Neural cell (in vitro differentiated cells): ENCODE data around the gene TMEM61. TPM values are rescaled to one million over a fixed set of nuclear protein-coding genes. Genes with fewer than 3 reads are reported as not detected.
A peak's percentile ranks its signal among the peaks of the same experiment; 100 is the strongest.

ENCODE experiments used
- H2AFZ ChIP-seq: fragments of 200-600, 300-800 bp; sonication (generic), shearing (Covaris generic); 2 replicates; pipeline ENCODE4 v1.6.0; 2014; ENCODE audit warnings: low read depth, mild to moderate bottlenecking, antibody characterized with exemption, low read length, moderate library complexity
- H3F3A ChIP-seq: fragments of 200-600 bp; shearing (Covaris generic); 2 replicates; pipeline ENCODE4 v1.6.1; 2016; ENCODE audit warnings: mild to moderate bottlenecking, moderate library complexity, mixed read lengths, antibody characterized with exemption, low read length; ENCODE audit not compliant: insufficient read depth, poor library complexity, severe bottlenecking
- H3K27ac ChIP-seq: fragments of 200-600, 300-800 bp; sonication (generic), shearing (Covaris generic); 2 replicates; pipeline ENCODE4 v1.5.1; 2014; ENCODE audit warnings: mild to moderate bottlenecking, low read length, moderate library complexity
- H3K27me3 ChIP-seq: fragments of 300-800, 200-600 bp; sonication (generic), shearing (Covaris generic); 2 replicates; pipeline ENCODE4 v1.6.0; 2014; ENCODE audit warnings: mild to moderate bottlenecking, low read depth, low read length, moderate library complexity; ENCODE audit not compliant: insufficient read depth
- H3K36me3 ChIP-seq: fragments of 300-800, 200-600 bp; sonication (generic), shearing (Covaris generic); 2 replicates; pipeline ENCODE4 v1.5.1; 2014; ENCODE audit warnings: mild to moderate bottlenecking, antibody characterized with exemption, low read length, moderate library complexity; ENCODE audit not compliant: insufficient read depth
- H3K4me2 ChIP-seq: fragments of 300-800, 200-600 bp; sonication (generic), shearing (Covaris generic); 2 replicates; pipeline ENCODE4 v1.6.0; 2014; ENCODE audit warnings: mild to moderate bottlenecking, low read length
- H3K4me3 ChIP-seq: fragments of 300-800, 200-600 bp; sonication (generic), shearing (Covaris generic); 2 replicates; pipeline ENCODE4 v1.5.1; 2014; ENCODE audit warnings: mild to moderate bottlenecking, low read length, moderate library complexity
- H3K79me2 ChIP-seq: fragments of 200-600 bp; shearing (Covaris generic); replicated peaks from 2 replicates; pipeline ENCODE4 v1.6.0; 2014; ENCODE audit warnings: mild to moderate bottlenecking, low read length, moderate library complexity; ENCODE audit not compliant: insufficient read depth
- H3K9ac ChIP-seq: fragments of 300-800, 200-600 bp; sonication (generic), shearing (Covaris generic); 2 replicates; pipeline ENCODE4 v1.6.1; 2016; ENCODE audit warnings: mild to moderate bottlenecking, low read length, mixed read lengths
- H3K9me2 ChIP-seq: fragments of 200-600 bp; shearing (Covaris generic); 2 replicates; pipeline ENCODE4 v1.6.1; 2016; ENCODE audit warnings: mild to moderate bottlenecking, low read length, mixed read lengths; ENCODE audit not compliant: insufficient read depth
- H3K9me3 ChIP-seq: fragments of 200-600, 300-800 bp; sonication (generic), shearing (Covaris generic); 2 replicates; pipeline ENCODE4 v1.6.1; 2016; ENCODE audit warnings: mild to moderate bottlenecking, mixed run types, low read length, moderate library complexity, mixed read lengths
- H4K20me1 ChIP-seq: fragments of 200-600 bp; shearing (Covaris generic); 2 replicates; pipeline ENCODE4 v1.6.1; 2016; ENCODE audit warnings: mild to moderate bottlenecking, mixed run types; ENCODE audit not compliant: insufficient read depth
- CTCF ChIP-seq: fragments of 450-650 bp; IDR thresholded peaks from 2 replicates; pipeline ENCODE4 v1.5.1; 2014; ENCODE audit warnings: antibody characterized with exemption, mild to moderate bottlenecking, moderate library complexity; ENCODE audit not compliant: poor library complexity, severe bottlenecking
- EP300 ChIP-seq: fragments of 450-650 bp; conservative IDR thresholded peaks from 2 replicates; pipeline ENCODE4 v1.6.1; 2014; ENCODE audit warnings: antibody characterized with exemption, mild to moderate bottlenecking, moderate library complexity; ENCODE audit not compliant: poor library complexity, severe bottlenecking
- EZH2 ChIP-seq: fragments of 200-600, 300-800 bp; shearing (Covaris generic), sonication (generic); IDR thresholded peaks from 2 replicates; pipeline ENCODE4 v1.6.1; 2014; ENCODE audit warnings: antibody characterized with exemption, low read length, borderline replicate concordance, mild to moderate bottlenecking; ENCODE audit not compliant: insufficient read depth, poor library complexity, severe bottlenecking
- MXI1 ChIP-seq: fragments of 450-650 bp; conservative IDR thresholded peaks from 2 replicates; pipeline ENCODE4 v1.6.1; 2014; ENCODE audit warnings: antibody characterized with exemption, mild to moderate bottlenecking; ENCODE audit not compliant: poor library complexity, severe bottlenecking
- POLR2AphosphoS5 ChIP-seq: IDR thresholded peaks from 2 replicates; pipeline ENCODE4 v1.6.1; 2012
- RAD21 ChIP-seq: fragments of 450-650 bp; conservative IDR thresholded peaks from 2 replicates; pipeline ENCODE4 v1.6.1; 2014; ENCODE audit warnings: antibody characterized with exemption, mild to moderate bottlenecking, moderate library complexity
- REST ChIP-seq: IDR thresholded peaks from 2 replicates; pipeline ENCODE4 v1.6.1; 2012; ENCODE audit warnings: borderline replicate concordance
- SMC3 ChIP-seq: fragments of 450-650 bp; conservative IDR thresholded peaks from 2 replicates; pipeline ENCODE4 v1.6.1; 2014; ENCODE audit warnings: antibody characterized with exemption, mild to moderate bottlenecking, moderate library complexity; ENCODE audit not compliant: poor library complexity
- TAF1 ChIP-seq: IDR thresholded peaks from 2 replicates; pipeline ENCODE4 v1.6.1; 2012; ENCODE audit warnings: low read depth
- polyA plus RNA-seq: library from polyadenylated mRNA; depleted of rRNA; stranded (reverse); fragments of >200 nt; gene quantifications from 2 replicates; pipeline ENCODE4 v1.2.3, GENCODE V29; 2014

TMEM61 gene
- polyA plus RNA-seq, 1 donor from 2014 or later, result not detected

DNA sequence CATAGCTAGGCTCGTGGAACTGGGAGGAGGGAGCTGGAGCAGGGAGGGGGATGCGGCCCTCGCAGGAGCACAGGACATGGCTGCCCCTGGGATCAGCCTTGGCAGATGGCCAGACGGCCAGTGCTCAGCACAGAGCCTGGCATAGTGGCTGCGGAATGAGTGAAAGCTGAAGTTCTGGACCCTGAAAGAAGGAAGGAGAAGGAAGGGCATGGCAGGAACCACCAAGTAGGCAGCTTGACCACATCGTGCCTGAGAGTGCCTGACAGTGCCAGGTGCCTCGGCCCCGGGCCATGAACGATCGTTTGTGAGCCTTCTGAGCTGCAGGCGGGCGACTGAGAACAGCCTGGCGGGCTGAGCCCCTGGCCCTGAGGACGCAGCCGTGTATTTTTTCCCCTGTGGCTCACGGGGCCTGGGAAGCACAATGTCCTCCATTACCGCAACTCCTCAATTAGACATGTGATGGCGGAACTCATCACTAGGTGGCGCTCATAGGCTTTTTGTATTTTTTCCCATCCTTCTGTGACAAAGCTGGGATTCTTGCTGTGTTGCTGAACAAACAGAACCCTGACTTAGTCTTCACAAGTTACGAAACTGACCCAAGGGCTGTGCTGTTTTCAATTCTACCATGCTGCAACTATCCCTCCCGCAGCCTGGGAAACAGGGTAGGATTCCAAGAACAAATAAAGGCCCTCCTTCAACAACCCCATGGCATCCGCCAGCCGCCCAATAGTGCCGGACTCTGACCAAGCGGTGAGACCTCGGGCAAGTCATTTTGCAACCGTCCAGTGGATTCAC lies 29.9 kb upstream of the TMEM61 start:
- Histone ChIP-seq H3K27ac (no peak overlapping the region), H3K9ac (no peak overlapping the region), H3K4me3 (no peak overlapping the region)

DNA sequence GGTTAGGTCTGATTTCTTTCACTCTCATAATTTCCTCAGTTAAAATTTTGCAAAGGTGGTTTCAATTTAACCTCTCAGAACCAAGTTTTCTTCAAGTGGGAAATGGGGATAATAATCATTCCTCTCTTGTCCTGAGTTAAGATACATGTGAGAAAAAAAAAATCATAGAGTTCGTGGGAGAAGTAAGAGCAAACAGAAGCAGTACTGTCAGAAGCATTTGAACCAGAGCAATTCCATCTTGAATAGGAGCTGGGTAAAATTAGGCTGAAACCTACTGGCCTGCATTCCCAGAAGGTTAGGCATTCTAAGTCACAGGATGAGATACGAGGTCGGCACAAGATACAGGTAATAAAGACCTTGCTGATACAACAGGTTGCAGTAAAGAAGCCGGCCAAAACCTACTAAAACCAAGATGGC lies 28.6 kb upstream of the TMEM61 start:
- no peak for TF ChIP-seq EZH2
- no peak overlapping the region for H2AFZ ChIP-seq
- no peaks in the 10 kb centered on the region for H3K36me3 ChIP-seq
- H3K4me2 ChIP-seq, result no peak overlapping the region
- H3K9me2 ChIP-seq, result no peaks in the 10 kb centered on the region
- H3K9ac ChIP-seq, result no peak overlapping the region
- H3K9me3 ChIP-seq, result peaks cover 2% of the 10 kb centered on the region
- H3K4me3 ChIP-seq, result no peak overlapping the region
- H4K20me1 ChIP-seq, result no peaks in the 10 kb centered on the region
- H3K27ac ChIP-seq, result no peak overlapping the region
- H3K27me3 ChIP-seq, result no peaks in the 10 kb centered on the region
- no peaks in the 10 kb centered on the region for H3K79me2 ChIP-seq
- no peaks in the 10 kb centered on the region for H3F3A ChIP-seq

More for the DNA sequence above, 29.9 kb upstream of the TMEM61 start:
- no peaks in the 10 kb centered on the region for H3K27me3 ChIP-seq
- no peaks in the 10 kb centered on the region for H3F3A ChIP-seq
- H3K36me3 ChIP-seq, result no peaks in the 10 kb centered on the region
- TF ChIP-seq RAD21, result peak; percentile 71
- TF ChIP-seq CTCF, result peak; percentile 81
- no peak for TF ChIP-seq POLR2AphosphoS5
- no peak for TF ChIP-seq MXI1
- no peak for TF ChIP-seq TAF1
- no peak for TF ChIP-seq EP300
- TF ChIP-seq EZH2, result no peak
- peak; percentile 72 for TF ChIP-seq SMC3
- no peak for TF ChIP-seq REST
- no peak overlapping the region for H3K4me2 ChIP-seq
- H4K20me1 ChIP-seq, result no peaks in the 10 kb centered on the region
- no peaks in the 10 kb centered on the region for H3K9me2 ChIP-seq
- no peaks in the 10 kb centered on the region for H3K79me2 ChIP-seq
- H3K9me3 ChIP-seq, result no peaks in the 10 kb centered on the region
- H2AFZ ChIP-seq, result no peak overlapping the region
